HG02623 (cell line): ENCODE data around the gene TBX21.

ENCODE experiments used
- ATAC-seq: cut with Tn5 transposase; IDR thresholded peaks from one replicate; pipeline ENCODE4 v1.9.1; 2021; ENCODE audit warnings: moderate library complexity; ENCODE audit not compliant: unreplicated experiment

The TBX21 gene

DNA sequence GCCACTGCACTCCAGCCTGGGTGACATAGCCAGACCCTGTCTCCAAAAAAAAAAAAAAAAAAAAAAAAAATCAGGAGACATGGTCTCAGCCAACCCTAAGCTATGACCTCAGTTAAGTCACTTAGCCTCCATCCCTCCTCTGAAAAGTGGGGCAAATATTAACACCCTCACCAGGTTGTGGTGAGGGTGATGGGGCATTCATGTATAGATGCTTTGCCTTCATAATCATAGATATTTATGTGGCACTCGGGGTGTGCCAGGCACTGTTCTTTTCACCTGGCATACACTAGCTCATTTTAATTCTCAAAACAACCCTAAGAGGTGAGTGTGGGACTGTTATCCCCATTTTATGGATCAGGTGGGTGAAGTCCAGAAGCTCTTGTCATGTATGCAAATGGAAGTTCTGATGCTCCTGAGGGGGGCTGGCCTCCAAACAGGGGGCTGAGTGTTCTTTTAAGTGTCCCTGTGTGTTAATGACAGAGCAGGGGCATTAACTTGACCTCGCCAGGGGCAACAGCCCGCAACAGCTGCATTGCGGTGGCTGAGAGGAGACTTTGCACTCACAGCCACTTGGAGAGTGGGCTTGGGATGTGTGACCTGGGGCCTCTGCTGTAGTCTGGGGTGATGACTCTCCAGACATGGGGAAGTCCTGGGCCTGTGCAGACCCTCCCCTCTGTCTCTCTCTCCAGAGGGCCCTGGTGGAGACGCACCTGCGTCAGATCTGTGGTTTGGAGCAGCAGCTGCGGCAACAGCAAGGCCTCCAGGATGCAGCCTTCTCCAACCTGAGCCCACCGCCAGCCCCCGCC is 34.9 kb upstream of the TBX21 start:
- no peak for ATAC-seq

DNA sequence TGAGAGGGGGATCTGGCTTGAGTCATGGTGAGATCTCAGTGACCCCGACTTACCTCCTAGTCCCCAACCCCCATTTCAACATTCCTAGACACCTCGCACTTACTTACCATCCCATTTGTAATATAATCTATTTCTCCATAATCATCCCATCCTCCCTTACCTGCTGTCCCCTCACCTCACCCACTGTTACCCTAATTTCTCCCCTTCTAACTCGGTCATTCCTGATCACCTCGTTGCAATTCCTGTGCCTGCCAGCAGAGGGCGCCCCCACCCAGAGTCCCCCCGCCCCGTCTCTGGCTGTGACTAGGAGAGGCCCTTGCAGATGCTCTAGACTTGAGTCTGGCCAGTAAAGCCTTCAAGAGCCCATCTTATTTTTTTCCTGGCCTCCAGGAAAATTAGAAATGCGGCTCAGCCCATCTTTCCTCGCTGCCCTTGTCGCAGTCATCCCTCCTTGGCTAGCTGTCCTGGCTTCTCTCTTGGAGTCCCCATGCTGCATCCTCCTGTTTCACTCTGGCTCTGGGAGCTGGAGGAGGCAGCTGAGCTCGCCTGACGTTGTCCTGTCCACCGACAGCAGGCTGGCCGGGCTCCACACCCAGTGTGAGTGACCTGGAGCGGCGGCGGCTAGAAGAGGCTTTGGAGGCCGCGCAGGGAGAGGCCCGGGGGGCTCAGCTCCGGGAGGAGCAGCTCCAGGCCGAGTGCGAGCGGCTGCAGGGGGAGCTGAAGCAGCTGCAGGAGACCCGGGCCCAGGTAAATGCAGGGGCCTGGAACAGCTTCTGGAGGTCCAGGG is 34.1 kb upstream of the TBX21 start:
- no peak for ATAC-seq

DNA sequence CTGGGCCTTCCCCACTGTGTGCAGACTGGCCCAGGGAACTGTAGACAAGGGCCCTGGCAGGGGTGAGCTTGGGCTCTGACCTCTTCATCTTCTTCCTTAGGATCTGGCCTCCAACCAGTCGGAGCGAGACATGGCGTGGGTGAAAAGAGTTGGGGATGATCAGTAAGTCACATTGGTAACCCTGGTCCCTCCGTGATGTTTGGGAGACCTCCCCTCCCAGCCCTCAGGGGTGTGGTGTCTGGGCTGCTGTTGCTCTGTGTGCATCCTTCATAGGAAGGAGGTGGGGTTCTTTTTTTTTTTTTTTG is 33.5 kb upstream of the TBX21 start:
- no peak for ATAC-seq

DNA sequence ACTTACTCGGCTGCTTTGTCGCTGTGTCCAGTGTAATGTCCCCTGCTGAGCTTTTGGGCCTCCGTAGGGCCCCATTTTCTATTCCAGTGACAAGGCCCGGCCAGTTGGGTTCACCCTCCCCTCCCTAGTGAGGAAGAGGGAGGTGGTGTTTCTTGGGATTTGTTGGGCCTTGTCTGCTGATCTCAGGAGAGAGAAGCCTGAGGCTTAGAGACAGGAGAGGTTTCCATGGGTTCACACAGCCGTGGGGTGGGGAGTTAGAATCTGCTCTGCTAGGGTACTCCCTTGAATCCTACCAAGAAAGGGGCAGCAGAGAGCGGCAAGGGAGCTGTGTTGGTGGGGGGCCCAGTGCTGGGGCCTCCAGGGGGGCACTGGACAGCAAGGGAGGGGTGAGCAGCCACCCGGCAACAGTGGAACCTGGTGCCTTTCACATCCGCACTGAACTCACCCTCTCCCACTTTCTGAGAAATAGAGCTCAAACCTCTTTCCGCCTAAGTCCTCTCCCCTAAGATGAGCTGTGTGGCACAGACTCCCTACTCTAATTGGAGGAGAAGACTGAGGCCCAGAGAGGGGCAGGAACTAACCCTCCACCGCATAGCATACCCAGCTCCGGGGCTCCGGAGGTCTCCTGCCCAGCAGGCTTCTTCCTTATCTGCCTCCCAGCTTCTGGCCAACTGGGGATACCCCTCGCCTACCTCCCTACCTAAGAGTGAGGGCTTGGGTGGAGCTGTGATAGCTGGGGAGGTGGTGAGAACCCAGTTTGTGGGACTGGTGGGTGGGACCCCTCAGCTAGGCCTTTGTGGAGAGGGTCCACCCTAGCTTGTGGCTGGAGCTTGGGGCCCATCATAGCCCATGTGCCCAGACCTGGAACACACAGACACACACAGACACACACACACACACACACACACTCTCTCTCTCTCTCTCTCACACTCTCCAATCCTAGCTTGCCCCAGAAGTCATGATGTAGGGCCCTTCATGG is 32.3 kb upstream of the TBX21 start:
- ATAC-seq: no peak

DNA sequence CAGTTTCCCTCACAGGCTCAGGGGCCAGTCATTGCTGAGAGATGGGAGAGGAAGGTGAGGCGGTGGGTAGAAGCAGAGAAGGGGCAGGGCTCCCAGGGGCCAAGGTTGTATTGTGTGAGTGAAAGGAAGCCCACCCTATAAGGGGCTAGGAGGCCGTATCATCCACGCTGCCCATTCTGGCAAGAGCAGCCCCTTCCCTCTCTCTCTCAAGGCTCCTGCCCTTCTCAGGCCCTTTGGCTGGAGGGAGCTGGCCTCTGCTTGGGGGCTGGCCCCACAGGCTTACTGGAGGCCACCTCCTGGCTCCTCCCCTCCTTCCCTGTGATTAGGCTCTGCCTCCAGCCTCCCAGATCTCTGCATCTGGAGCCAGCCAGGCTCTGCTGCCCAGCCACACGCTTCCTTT is 31.4 kb upstream of the TBX21 start:
- no peak for ATAC-seq

- no peak for ATAC-seq
These were observed 30.5 kb upstream of the TBX21 start for GRCh38 chr17:47702391-47702995.

DNA sequence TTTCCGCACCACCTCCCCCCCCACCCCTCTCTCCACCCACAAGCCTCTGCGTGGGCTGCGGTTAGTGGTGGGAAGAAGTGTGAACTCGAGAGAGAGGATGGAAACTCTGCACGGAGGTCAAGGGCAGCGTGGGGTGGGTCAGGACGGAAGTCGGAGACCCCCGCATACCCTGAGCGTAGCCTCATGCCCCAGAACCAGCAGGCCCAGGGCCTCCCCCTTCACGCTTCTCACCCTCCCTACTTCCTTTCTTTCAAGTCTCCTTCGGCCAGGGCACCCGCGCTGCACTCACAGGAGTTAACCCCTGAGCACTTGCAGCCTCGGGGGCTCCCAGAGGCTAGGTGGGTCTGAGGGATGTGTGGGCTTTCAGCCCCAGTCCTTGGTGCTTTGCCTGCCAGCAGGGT is 29.8 kb upstream of the TBX21 start:
- ATAC-seq: no peak

DNA sequence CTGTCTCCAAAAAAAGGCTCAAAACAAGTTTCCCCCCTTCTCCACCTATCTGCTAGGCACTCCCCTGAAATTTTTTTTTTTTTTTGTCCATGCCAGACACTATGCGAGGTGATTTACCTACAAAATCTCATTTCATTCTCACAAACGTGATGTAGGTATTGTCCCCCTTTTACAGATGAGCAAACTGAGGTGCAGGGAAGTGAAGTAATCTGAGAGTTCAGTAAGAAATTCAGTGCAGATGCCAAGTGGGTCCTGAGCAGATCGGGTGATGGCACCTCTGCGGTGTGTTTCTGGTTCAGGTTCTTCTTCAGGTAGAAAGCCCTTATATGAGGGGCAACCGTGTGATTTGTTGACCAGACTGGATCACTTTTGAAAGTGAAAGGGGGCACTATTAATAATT is 29.4 kb upstream of the TBX21 start:
- no peak for ATAC-seq

GRCh38 chr17:47704116-47704515 is 28.9 kb upstream of the TBX21 start:
- no peak for ATAC-seq

DNA sequence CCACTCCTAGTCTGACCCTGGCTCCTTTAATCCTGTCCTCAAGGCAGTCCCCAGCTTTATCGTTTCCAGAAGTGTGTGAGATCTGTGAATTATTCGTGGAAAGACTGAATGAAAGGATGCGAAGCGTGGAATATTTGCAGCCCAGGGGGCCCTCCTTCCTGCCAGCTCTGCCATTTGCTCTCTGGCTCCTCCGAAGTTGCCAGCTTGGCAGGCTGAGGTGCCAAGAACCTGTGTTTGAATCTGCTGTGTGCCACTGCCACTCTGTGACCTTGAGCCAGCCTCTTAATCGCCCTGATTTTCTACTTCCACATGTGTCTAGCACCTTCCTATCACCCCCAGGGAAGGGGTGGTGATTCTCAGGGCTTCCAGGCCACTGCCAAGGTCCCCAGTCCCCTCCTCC is 28.3 kb upstream of the TBX21 start:
- no peak for ATAC-seq

- ATAC-seq: no peak
These were observed 27.2 kb upstream of the TBX21 start for GRCh38 chr17:47705536-47706530.

GRCh38 chr17:47707056-47707804 is 25.8 kb upstream of the TBX21 start:
- ATAC-seq: no peak

DNA sequence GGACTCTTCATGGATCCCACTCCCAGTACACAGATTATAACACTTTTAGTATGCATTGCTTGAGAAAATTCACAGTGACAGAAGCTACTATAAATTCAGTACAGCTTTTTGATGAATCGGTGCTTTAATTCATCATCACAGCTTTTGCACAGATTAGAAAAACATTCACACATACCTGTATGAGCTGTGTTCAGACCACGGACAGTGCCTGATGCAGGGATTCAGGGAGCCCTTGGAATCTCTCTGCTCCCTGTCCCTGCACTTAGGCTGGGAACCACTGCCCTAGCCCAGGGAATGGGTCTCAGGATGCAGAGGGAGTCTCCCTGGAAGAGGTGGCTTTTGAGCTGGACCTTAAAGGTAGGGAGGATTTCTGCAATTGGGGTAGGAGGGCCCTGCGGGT is 25.2 kb upstream of the TBX21 start:
- no peak for ATAC-seq

DNA sequence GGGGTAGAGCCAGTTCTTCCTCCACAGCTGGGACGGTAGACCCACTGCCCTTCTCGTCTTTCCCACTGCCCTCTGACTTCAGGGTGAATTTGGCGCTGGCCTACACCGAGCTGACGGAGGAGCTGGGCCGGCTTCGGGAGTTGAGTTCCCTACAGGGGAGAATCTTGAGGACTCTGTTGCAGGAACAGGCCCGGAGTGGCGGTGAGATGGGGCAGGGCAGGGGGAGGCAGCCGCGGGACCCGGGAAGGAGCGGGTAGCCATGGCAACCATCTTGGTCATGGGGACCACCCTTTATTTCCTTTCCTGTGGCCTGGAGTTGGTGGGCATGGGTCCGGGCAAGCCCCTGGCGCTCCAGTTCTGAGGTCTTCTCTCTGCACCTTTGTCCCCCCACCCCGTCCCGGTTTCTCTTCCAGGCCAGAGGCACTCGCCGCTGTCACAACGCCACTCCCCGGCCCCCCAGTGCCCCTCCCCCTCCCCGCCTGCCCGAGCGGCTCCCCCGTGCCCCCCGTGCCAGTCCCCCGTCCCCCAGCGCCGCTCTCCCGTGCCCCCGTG is 24.6 kb upstream of the TBX21 start:
- ATAC-seq: no peak

DNA sequence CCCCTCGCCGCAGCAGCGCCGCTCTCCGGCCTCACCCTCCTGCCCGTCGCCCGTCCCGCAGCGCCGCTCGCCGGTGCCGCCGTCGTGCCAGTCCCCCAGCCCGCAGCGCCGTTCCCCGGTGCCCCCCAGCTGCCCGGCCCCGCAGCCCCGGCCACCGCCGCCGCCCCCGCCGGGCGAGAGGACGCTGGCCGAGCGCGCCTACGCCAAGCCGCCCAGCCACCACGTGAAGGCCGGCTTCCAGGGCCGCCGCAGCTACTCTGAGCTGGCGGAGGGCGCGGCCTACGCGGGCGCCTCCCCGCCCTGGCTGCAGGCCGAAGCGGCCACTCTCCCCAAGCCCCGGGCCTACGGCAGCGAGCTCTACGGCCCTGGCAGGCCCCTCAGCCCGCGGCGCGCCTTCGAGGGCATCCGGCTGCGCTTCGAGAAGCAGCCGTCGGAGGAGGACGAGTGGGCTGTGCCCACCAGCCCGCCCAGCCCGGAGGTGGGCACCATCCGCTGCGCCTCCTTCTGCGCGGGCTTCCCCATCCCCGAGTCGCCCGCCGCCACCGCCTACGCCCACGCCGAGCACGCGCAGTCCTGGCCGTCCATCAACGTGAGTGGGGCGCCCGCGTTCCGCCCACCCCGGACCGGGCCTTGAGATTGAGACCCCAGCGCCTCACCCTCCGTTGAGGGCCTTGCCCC is 24.0 kb upstream of the TBX21 start:
- ATAC-seq: no peak

DNA sequence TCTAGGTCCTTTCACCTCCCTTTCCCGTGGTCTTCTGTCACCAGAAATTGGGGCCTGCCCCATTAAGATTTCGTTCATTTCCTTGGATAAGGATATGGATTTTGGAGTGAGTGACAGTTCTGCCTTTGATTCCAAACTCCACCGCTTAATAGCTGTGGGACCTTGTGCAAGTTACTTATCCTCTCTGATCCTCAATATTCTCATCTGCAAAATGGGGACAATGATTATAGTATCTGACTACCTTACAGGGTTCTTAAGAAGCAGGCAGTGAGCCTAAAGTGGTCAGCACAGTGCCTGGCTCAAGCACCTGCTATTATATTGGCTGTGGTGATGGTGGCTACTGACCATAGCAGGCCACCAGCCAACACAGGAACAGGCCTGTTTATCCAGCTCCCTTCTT is 23.4 kb upstream of the TBX21 start:
- no peak for ATAC-seq

DNA sequence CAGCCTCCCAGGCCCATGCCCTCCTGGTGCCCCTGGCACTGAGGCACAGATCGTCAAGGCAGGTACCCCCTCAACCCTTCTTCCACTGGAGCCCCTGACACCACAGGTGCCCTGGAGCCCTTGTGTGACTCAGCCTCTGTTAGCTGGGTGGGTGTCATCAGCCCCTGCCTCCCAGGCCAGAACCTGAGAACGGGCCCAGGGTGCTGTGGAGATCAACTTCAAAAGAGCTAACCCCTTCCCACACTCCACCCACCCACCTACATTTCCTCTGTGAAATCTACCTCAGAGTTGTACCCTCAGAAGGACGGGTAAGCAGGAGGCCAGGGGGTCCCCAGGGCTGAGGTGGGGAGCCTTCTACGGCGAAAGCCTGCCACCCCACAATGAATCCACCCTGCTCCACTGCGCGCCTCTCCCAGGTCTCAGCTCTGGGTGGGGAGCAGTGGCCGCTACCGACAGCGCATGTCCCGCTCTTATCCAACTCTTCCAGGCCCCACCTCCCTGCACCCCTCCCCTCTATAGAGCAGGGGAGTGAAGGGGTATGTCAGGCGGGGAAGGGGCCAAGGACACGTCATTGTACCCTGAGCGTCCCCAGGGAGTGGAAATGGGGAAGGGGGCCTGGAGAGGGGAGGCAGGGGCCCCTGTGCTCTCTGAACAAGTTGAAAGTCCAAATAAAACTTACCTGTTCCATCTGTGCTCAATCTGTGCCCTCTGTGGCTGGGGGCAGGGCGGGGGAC is 21.5 kb upstream of the TBX21 start:
- no peak for ATAC-seq
